ENCODE measurements around the gene PPP2R5C.
"Not testable (repeated sequence)": the region's sequence is repeated elsewhere in the genome, so short reads cannot be mapped to it uniquely, and the experiment has no call there.

Gene PPP2R5C

DNA sequence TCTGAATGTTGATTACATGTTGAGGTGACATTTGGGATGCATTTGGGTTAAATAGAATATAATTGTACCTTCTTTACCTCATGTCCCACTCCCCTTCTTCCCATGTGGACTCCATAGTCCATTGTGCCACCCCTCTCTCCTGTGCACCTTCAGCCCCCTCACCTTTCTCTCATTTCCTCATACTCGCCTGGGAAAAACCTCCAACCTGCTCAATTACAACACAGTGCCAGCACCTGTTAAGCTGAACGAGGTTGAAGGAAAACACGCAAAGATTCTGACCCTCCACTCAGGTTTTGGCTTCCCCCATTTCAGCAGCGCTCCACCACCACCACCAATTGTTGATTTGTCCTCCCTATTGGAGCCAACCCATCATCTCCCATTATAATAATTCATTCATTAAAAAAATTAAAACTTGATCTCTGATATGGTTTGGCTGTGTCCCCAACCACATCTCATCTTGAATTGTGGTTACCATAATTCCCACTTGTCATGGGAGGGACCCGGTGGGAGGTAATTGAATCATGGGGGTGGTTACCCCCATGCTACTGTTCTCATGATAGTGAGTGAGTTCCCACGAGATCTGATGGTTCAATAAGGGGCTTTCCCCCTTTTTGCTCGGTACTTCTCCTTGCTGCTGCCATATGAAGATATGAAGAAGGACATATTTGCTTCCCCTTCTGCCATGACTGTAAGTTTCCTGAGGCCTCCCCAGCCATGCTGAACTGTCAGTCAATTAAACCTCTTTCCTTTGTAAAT is 33.7 kb upstream of the PPP2R5C start:
- no peak for DNase-seq

DNA sequence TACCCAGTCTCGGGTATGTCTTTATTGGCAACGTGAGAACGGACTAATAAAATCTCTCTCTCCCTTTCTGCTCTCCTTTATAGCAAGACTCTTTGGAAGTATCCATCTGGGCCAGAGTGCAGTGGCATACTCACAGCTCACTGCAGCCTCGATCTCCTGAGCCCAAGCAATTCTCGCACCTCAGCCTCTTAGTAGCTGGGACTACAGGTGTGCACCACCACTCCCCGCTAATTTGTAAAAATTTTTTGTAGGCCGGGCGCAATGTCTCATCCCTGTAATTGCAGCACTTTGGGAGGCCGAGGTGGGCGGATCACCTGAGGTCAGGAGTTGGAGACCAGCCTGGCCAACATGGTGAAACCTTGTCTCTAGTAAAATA is 33.2 kb upstream of the PPP2R5C start:
- DNase-seq = no peak

DNA sequence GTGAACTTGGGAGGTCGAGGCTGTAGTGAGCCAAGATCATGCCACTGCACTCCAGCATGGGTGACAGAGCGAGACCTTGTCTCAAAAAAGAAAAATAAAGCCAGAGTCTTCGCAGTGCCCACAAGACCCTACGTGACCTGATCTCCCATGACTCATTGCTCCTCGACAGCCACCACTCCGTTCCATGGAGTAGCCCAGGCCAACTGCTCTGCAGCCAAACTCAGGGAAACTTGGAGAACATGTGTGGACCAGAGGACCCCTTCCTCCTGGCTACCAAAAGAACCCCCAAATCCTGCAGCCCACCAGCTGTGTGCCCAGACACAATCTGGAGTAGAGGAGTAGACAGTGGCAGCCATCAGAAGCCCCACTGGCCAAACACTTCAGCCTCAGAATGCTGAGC is 32.1 kb upstream of the PPP2R5C start:
- no peak for DNase-seq

DNA sequence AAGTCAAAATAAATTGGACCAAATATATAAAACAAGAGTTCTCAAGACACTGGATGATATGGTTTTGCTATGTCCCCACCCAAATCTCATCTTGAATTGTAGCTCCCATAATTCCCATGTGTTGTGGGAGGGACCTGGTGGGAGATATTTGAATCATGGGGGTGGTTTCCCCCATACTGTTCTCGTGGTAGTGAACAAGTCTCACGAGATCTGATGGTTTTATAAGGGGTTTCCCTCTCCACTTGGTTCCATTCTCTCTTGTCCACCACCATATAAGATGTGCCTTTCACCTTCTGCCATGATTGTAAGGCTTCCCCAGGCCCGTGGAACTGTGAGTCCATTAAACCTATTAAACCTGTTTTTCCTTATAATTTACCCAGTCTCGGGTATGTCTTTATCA is 31.4 kb upstream of the PPP2R5C start:
- not testable (repeated sequence) for DNase-seq

DNA sequence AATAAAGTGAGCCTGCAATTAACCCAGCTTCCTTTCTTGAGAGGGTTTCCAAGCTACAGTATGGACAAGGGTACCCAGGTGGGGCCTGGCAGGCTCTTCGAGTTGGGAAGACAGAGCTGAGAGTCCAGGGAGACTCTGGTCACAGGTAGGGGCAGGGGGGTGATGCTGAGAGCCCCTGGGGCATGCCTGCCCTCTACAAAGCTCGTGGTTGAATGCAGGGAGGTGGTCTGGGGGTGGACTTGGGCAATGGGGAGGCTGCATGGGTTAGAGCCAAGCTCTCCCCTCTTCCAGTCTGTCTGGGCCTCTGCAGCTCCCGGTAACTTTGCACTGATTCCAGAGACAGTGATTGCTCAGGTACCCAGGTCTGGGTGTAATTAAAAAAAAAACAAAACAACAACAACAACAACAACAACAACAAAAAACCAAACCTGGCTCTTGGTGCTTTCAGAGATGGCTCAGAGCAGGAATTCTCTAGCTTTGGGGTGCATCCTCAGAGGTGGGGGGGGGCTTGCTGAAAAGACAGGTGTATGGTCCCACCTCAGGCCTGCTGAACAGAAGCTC is 30.8 kb upstream of the PPP2R5C start:
- no peak for DNase-seq

DNA sequence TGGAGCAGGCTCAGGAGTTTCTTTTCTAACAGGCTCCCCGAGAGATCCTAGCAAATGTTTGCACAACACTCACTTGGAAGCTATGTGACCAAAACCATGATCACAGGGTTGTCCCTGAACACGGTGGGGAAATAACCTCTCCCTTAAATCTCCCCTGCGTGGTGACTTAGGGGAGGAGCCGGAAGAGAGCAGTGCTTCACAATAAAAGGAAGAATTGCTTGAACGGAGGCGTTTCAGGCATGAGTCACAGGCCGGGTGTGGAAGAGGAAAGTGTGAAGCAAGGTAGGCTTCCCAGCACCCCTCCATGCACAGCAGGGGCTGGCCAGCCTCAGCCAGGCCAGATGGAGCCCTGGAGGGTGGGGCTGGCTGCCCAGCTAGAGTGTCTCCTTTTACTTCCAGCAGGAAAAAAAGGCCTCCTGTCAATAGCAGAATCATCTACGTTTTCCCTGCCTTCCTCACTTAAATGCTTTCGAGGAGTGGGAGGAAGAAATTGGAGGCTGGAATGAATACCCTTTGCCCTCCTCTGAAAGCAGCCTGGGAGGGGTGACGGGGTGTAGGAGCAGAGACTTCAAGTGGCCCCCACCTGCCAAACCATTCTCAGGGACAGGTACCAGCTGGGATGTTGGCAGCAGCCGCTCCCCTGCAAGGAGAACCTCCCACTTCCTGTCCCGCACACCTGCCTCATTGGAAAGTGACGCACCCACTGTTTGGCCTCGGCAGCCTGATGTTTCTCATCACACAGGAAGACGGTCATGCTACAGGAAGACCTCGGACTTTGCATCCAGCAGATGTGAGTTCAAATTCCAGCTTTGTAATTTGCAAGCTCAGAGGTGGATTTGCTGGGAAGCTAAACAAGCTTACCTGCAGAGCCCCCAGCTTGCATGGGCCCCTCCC is 30.1 kb upstream of the PPP2R5C start:
- DNase-seq = peak; percentile 70

DNA sequence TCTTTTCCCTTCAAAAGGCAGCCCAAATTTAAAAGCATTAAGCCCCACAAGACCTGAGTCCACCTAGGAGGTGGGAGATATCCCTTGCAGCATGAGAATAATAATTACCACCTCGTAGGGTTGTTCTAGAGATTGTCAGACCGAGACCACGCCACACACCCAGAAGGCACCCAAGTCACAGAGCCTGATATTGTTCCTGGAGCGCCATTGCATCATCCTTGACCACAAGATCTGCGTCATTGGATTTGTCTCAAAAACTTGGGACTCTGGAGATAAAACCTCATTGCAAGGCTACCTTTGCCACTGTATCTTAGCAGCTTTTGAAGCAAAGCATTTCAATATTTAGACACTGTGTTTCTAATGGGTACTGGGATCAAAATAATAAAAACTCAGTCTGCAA is 29.4 kb upstream of the PPP2R5C start:
- DNase-seq = no peak

DNA sequence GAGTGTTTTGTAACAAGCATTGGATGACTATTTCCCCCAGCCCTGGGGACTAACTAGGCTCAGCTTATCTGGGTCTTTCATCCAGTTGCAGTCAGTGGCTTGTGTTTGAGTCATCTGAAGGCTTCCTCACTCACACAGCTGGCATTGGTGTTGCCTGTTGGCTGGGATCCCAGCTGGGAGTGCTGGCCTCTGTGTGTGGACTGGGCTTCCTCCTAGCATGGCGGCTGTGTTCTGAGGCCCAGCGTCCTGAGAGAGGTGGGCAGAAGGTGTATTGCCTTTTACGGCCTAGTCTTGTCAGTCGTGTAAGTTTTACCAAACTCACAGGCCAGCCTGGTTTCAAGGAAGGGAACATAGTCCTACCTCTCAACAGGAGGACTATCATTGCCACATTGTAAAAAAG is 28.3 kb upstream of the PPP2R5C start:
- no peak for DNase-seq

DNA sequence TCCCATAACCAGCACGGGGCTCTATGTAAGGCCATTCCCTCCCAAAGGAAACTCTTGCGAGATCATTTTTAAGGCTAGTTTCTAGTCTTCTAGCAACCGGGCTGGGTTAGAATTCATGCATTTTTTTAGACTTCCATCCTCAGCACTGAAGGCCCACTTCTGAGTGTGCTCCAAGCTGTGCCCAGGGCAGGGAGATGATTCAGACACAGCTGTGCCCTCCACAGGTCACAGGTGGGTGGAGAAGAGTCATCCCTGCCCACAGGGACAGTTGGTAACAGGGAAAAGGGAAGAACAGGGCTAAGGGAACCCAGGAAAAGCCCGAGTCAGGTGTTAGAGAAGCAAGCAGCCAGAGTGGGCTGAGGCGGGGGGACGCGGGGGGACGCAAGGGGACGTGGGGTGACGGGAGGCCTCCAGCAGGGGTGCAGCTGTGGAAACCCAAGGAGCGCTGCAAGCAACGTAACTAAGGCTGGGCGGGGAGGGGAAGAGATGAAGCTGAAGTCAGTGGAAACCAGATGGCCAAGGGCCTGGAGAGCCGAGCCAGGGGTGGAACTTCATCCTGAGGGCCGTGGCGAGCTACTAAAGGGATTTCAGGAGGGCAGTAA is 27.2 kb upstream of the PPP2R5C start:
- no peak for DNase-seq

DNA sequence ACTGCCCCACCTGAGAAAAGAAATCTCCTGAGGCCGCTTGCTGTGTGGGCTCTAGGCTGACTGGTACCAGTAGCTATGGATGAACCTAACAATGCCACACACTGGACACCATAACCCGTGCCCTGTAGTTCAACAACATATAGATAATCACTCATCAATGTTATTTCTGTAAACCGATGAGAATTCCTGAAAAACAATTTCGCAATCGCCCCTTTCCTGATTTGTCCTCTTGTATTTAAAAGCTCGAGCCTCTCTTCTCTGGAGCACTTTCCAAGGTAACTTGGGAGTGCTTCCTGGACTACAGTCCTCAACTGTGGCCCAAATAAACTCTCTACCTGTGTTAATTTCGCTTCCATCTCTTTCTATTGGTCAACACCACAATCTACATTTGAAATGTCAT is 26.1 kb upstream of the PPP2R5C start:
- no peak for DNase-seq

DNA sequence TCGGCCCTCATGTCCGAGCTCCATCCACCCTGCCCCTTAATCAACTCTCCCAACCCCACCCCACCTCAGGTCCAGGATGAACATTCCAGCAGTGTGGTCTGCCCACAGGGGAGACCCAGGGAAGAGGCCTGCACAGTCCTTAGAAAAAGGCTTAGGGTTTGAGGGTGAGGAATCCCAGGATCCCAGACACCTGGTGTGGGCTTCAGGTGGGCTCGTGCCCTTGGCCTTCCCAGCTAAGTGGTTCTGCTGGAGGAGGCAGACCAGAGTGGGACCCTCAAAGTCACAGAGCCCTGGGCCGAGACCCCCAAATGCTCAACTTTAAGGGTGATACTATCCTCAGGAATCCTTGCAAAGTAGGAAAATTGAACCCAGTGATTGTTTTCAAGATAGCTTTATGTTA is 25.4 kb upstream of the PPP2R5C start:
- DNase-seq = no peak

DNA sequence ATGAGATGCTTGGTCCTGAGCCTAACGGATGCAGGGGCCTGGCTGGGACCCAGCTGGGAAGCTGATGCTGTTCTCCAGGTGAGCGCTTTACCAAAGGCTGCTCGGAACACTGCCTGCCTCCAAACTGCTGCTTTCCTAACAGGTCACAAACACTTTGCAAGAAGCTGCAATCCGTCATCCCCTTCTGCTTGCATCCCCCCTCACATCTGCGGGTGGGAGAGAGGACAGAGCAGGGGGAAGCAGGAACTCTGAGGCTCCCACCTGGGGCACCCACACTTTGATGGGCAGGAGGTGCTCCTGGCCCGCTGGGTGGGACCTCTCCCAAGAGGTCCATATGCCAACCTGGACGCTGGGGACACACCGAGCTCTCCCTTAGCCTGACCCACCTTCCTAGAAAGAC is 24.9 kb upstream of the PPP2R5C start:
- no peak for DNase-seq

DNA sequence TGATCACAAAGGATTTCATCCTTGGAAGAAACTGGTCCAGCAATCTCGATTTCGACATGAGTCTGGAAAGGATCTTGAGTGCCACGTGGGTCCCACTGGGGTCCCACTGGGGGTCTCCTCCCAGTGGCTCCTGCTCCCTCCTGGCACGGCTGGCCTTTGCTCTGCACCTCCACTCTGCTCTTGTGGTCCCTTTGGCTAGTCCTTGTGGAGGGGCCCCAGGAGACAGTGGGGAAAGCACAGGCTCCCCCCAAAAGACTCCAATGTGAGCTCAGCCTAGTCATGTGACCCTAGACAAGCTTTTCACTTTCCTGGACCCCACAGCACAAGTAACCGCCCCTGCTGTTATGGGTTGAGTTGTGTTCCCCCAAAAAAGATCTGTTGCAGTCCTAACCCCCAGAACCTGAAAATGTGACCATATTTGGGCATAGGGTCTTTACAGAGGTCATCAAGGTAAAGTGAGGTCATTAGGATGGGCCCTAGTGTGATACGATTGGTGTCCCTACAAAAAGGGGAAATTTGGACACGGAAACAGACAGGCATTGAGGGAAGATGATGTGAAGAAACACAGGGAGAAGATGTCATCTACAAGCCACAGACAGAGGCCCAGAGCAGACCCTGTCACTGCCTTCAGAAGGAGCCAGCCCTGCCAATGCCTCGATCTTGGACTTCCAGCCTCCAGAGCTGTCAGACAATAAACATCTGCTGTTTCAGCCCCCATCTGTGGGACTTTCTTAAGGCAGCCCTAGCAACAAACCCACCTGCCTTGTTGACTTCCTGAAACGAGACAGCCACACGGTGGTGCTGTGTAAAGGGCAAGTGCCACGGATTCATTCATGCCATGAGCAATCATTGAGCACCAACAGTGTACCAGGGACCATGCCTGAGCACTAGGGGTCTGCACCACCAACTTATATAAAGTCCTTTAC is 23.8 kb upstream of the PPP2R5C start:
- no peak for DNase-seq

DNA sequence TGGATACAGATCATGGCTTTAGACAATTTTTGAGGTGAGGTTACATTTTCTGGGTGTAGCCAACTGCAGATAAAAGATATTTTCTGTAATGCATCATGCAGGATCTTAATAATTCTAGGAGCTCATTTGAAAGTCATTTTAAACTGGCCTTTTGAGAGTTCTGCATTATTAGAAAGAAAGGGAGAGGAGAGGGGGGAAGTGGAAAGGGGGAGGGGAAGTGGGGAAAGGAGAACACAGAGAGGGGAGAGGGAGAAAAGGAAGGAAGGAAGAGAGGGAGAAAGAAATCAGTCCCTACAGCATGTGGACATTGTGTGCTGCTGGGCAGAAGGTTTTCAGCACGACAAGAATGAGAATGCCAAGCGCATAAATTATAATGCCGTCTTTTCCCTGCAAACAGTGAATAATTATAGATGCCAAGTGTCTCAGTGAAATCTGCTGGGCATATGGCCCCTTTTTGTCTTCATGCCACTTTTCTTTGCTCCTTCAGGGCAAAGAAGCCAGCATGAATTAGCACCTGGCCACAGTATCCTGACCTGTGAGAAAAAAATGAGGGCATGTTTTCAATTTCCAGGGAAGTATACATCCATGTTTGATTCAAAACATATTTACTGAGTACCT is 22.7 kb upstream of the PPP2R5C start:
- no peak for DNase-seq

DNA sequence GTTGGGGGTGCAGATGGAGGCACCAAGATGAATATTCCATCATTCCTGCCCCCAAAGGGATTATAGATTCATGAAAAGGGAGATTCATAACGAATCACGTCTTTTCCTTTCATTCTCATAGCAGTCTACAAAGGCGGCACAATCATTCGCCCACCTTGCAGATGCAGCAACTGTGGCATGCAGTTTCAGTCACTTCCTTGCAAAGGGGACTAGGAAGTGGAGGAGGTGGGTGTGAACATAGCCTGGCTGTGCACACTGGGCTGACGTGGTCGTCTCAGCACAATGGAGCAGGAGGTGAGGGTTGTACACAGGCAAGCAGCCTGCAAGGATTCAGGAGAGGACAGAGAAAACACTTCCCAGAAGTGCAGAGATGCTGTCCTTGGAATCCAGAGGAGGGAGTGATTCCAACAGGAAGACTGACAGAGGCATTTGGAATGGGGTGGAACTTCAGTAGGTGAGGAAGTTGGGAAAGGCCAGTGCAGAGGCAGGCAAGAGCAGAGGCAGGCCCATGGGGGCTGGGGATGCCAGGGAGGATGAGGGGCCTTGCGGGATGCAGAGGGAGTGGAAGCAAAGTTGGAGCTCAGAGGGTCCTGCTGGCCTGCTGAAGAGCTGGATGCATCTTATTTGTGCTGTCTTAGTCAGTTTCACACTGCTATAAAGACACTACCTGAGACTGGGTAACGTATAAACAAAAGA is 21.9 kb upstream of the PPP2R5C start:
- no peak for DNase-seq

DNA sequence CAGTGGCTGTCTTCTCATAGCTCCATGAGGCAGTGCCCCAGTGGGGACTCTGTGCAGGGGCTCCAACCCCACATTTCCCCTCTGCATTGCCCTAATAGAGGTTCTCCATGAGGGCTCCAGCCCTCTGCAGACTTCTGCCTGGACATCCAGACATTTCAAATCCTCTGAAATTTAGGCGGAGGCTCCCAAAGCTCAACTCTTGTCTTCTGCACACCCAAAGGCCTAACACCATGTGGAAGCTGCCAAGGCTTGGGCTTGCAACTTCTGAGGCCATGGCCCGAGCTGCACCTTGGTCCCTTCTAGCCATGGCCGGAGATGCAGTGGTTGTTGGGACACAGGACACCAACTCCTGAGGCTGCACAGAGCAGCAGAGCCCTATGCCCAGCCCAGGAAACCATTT is 20.5 kb upstream of the PPP2R5C start:
- DNase-seq = no peak

DNA sequence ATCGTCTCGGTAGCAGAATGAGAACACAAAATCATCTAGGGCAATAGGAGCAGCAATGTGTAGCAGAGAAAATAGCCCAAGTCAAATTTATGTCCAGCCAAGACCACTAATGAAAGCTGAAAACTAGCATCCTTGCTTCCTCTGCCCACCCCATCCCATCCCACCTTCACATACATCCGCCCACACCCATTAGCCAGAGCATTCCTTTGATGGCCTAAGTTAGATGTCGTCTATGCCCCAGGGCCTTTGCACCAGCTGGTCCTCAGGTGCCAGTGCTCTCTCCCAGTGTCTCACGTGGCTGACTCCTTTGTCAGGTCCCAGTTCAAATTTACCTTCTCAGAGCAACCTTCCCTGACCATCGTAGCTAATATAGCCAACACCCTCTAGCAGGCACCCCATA is 17.8 kb upstream of the PPP2R5C start:
- no peak for DNase-seq

DNA sequence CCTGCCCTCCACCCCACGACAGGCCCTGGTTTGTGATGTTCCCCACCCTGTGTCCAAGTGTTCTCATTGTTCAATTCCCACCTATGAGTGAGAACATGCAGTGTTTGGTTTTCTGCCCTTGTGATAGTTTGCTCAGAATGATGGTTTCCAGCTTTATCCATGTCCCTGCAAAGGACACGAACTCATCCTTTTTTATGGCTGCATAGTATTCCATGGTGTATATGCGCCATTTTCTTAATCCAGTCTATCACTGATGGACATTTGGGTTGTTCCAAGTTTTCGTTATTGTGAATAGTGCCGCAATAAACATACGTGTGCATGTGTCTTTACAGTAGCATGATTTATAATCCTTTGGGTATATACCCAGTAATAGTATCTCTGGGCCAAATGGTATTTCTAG is 17.1 kb upstream of the PPP2R5C start:
- DNase-seq = not testable (repeated sequence)

DNA sequence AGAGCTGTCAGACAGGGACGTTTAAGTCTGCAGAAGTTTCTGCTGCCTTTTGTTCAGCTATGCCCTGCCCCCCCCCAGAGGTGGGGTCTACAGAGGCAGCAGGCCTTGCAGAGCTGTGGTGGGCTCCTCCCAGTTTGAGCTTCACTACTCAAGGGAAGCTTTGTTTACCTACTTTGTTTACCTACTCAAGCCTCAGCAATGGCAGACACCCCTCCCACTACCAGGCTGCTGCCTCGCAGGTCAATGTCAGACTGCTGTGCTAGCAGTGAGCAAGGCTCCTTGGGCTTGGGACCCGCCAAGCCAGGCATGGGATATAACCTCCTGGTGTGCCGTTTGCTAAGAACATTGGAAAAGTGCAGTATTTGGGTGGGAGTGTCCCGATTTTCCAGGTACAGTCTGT is 11.8 kb upstream of the PPP2R5C start:
- not testable (repeated sequence) for DNase-seq

DNA sequence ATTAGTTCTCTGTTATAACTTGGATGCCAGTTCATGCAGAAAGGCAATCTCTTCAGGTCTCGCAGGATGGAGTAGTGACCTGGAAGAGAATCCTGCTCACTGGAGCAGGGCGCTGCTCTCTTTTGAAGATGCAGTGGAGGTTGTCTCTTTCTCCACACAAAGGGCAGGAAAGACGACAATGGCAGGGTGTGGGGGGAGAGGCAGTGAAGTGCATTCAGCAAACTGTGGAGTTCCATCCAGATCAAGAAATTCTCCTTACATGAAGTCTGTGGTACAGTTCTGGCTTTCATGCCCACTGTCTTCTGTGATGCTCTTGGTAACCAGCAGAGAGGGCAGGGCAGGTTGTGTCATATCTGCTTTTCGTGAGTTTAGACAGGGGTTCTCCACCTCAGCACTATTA is 6.6 kb upstream of the PPP2R5C start:
- no peak for DNase-seq

DNA sequence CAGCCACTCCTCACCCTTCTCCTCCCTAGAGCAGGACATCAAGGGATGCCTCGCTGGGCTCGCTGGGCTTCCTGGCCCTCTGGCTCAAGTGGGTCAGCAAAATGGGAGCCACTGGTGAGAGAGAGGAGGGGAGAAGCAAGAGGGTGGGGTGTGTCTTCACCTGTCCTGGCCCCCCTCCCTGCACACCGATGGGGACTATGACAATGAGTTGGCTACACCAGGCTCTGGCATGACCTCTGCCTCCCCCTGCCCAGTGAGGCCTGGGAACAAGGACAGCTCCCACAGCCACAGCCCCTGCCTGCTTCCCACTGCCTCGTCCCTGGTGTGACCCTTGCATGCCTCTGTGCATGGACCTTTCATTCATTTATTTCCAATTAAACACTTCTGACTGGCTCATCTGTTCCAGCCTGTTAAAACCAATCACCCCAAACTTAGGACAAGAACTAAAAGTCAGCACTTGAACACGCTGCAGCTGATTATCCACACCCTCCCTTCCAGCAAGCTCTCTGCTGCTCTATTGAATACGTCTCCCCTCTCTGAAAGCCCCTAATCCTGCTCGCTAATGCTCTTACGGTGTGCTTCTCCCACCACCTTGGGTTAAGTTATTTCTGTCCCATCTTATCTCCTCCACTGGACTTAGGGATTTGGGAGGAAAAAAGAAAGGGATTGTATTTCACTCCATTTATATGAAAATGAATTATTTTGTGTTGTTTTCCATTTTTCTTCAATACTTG is 5.8 kb upstream of the PPP2R5C start:
- no peak for DNase-seq
